Mucosa of descending colon (tissue), 3 donors: ENCODE results near the gene LRCH1. TPM values are rescaled to one million over a fixed set of nuclear protein-coding genes. Genes with fewer than 3 reads are reported as not detected.

Experiments
- ATAC-seq: fragments of 200-7000 bp; cut with Tn5 transposase; one replicate; pipeline ENCODE4 v1.9.1; 2020; ENCODE audit warnings: mild to moderate bottlenecking, moderate library complexity
- DNase-seq, 3 donors: peaks; one replicate each; pipeline ENCODE4 v3.0.0-alpha.2; 2020
- H3K36me3 ChIP-seq: fragments of 200-600 bp; one replicate; pipeline ENCODE4 v1.8.0; 2021; ENCODE audit warnings: low read depth, mild to moderate bottlenecking
- H3K4me1 ChIP-seq: fragments of 200-600 bp; one replicate; pipeline ENCODE4 v1.8.0; 2021; ENCODE audit warnings: low read depth, mild to moderate bottlenecking
- H3K4me3 ChIP-seq: fragments of 200-600 bp; one replicate; pipeline ENCODE4 v1.8.0; 2021; ENCODE audit warnings: mild to moderate bottlenecking
- H3K9me3 ChIP-seq: fragments of 200-600 bp; one replicate; pipeline ENCODE4 v1.8.0; 2021; ENCODE audit warnings: mild to moderate bottlenecking
- CTCF ChIP-seq: fragments of 200-600 bp; IDR thresholded peaks from one replicate; pipeline ENCODE4 v1.8.0; 2022; ENCODE audit warnings: antibody characterized with exemption, mild to moderate bottlenecking
- intact Hi-C, 2 donors: fragments of 100-400 bp; cut with DNase I in 1 of 2; cut with micrococcal nuclease in 1 of 2; formaldehyde crosslinking; loops; one replicate each; pipeline versions ENCODE4 v1.11.0 to v1.11.1; 2022; cut with DNase I, micrococcal nuclease
- total RNA-seq, 3 donors: library from RNA; stranded (reverse); fragmentation: NEBNext Ultra II Directional in 2 of 3; extraction: Animal tissue kit (Norgen Biotek cat#: 25700) in 2 of 3; gene quantifications; one replicate each; pipeline versions ENCODE4 v1.2.1 to v1.2.4, GENCODE V29; 2021 to 2023
- donor health status: DM: no; HTN: no; CAD: no; lungs with moderate emphysema.
- donor health status: DM: no; HTN: no; CAD: no.
- donor health status: DM: no; HTN: yes; CAD: no.

Gene LRCH1
- total RNA-seq, 3 donors from 2014 or later = 13.4 to 44.1 (median 16.1) TPM

DNA sequence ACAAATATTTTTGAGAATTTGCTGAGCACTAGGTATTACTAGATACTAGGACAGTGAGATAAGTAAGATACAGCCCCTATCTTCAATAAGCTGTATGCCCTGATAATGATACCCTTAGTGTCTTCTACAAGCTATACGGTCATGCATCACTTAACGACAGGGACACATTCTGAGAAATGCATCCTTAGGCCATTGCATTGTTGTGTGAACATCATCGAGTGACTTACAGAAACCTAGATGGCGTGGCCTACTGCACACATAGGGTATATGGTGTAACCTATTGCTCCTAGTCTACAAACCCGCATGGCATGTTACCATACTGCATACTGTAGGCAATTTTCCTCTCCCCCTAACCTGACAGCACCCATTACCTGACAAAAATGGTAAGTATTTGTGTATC lies 64.9 kb downstream of the LRCH1 start:
- H3K36me3 ChIP-seq = no peaks in the 10 kb centered on the region
- DNase-seq = no peak
- ATAC-seq = no peak
- no peaks in the 10 kb centered on the region for H3K9me3 ChIP-seq
- TF ChIP-seq CTCF = no peak
- H3K4me1 ChIP-seq = peaks cover 23% of the 10 kb centered on the region
- intact Hi-C loops = no loop called here
- H3K4me3 ChIP-seq = no peak overlapping the region

DNA sequence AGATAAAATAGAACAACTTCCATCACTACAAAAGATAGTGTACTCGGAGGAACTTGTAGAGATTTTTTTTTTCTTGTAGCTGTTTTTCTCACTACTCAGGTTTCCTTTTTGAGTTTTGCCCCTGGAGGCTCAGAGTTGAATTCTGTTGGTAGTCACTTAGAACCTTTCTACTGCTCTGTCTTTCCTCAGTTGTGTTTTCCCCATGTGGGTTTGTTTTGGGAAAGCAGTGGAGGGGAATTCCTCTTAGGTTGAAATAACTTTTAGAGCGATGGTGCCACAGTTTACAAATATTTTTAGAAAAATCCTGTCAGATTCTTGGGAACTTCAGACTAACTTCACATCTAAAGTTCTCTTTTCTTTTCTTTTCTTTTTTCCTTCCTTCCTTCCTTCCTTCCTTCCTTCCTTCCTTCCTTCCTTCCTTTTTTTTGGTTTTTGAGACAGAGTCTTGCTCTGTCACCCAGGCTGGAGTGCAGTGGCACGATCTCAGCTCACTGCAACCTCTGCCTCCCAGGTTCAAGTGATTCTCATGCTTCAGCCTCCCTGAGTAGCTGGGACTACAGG lies 65.8 kb downstream of the LRCH1 start:
- Histone ChIP-seq H3K4me3 (no peak overlapping the region), H3K9me3 (no peaks in the 10 kb centered on the region), H3K4me1 (peaks cover 23% of the 10 kb centered on the region), H3K36me3 (no peaks in the 10 kb centered on the region)
- no peak for TF ChIP-seq CTCF
- ATAC-seq (no peak), DNase-seq (no peak)
- intact Hi-C loops = no loop called here

GRCh38 chr13:46620029-46620428 lies 67.1 kb downstream of the LRCH1 start:
- Histone ChIP-seq H3K36me3 (no peaks in the 10 kb centered on the region), H3K4me3 (no peak overlapping the region), H3K9me3 (no peaks in the 10 kb centered on the region), H3K4me1 (peaks cover 23% of the 10 kb centered on the region)
- intact Hi-C loops = no loop called here
- no peak for DNase-seq
- ATAC-seq = no peak
- TF ChIP-seq CTCF = no peak

DNA sequence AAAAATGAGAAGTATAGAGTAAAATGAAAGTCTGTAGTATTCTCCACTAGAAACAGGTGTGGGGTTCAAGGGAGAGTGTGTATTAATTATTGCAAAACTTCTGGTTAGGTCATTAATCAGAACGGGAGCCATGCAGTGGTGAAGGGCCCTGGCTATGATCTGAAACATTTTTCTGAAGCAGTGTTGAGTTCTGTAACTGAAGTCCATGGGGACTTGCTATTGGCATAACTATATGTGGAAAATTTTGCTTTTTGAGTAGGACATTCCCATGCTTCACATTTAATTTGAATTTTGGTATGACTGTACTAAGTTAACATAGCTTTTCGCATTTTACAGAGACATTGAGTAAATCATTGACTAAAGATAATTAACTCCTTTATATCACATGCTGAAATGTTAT lies 67.5 kb downstream of the LRCH1 start:
- DNase-seq = no peak
- intact Hi-C loops = no loop called here

GRCh38 chr13:46621133-46621532 lies 68.2 kb downstream of the LRCH1 start:
- ATAC-seq (no peak), DNase-seq (no peak)
- Histone ChIP-seq H3K36me3 (no peaks in the 10 kb centered on the region), H3K4me3 (no peak overlapping the region), H3K9me3 (no peaks in the 10 kb centered on the region), H3K4me1 (peaks cover 23% of the 10 kb centered on the region)
- no peak for TF ChIP-seq CTCF
- intact Hi-C loops = no loop called here

More for the DNA sequence above, 67.5 kb downstream of the LRCH1 start:
- Histone ChIP-seq H3K36me3 (no peaks in the 10 kb centered on the region), H3K9me3 (no peaks in the 10 kb centered on the region), H3K4me3 (no peak overlapping the region), H3K4me1 (peaks cover 23% of the 10 kb centered on the region)
- no peak for TF ChIP-seq CTCF
- no peak for ATAC-seq
